Astrocyte of the cerebellum (primary cell): ENCODE results near the gene PARD3B.

Source experiments
- DNase-seq: peaks from one replicate; pipeline ENCODE4 v3.0.0-alpha.2; 2011; ENCODE audit warnings: low read depth
- H3K4me3 ChIP-seq: 2 replicates; pipeline ENCODE4 v1.5.1; 2011; ENCODE audit warnings: mild to moderate bottlenecking, low read depth, low read length, moderate library complexity
- CTCF ChIP-seq: IDR thresholded peaks from 2 replicates; pipeline ENCODE4 v1.5.1; 2012; ENCODE audit warnings: low read length, low read depth, moderate library complexity, mild to moderate bottlenecking; ENCODE audit errors: missing control alignments
- in situ Hi-C: cut with HindIII; loops from 2 replicates; pipeline ENCODE4 v1.10.0; 2017; ENCODE audit warnings: low sequenced_read_pairs

The PARD3B gene

GRCh38 chr2:204517154-204517553 lies 28.1 kb upstream of the PARD3B start:
- in situ Hi-C loops, result no loop called here
- no peak for TF ChIP-seq CTCF
- H3K4me3 ChIP-seq, result no peak overlapping the region
- no peak for DNase-seq

GRCh38 chr2:204529795-204530463 lies 15.3 kb upstream of the PARD3B start:
- no peak for DNase-seq
- H3K4me3 ChIP-seq, result no peak overlapping the region
- in situ Hi-C loops, result loop anchor here (5.0 kb wide), 1 partner anchor 107 kb away; no protein-coding TSS in a partner anchor
- TF ChIP-seq CTCF, result no peak

DNA sequence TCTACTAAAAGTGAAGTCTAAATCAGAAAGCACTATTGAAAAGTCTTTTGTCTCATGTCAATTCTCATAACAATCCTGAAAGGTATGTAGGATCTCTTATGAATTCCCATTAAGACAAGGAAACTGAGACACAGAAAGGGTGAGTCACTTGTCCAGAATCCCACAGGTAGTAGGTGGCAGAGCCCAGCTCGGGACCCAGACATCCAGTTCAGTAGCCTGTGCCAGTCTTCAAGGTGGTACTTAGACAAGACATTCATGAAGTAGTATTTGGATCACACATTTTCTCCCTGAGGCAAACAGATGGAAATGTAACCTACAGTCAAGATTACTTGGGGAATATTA lies 14.8 kb upstream of the PARD3B start:
- no peak for TF ChIP-seq CTCF
- in situ Hi-C loops, result loop anchor here (5.0 kb wide), 1 partner anchor 107 kb away; no protein-coding TSS in a partner anchor
- no peak overlapping the region for H3K4me3 ChIP-seq
- DNase-seq, result no peak

DNA sequence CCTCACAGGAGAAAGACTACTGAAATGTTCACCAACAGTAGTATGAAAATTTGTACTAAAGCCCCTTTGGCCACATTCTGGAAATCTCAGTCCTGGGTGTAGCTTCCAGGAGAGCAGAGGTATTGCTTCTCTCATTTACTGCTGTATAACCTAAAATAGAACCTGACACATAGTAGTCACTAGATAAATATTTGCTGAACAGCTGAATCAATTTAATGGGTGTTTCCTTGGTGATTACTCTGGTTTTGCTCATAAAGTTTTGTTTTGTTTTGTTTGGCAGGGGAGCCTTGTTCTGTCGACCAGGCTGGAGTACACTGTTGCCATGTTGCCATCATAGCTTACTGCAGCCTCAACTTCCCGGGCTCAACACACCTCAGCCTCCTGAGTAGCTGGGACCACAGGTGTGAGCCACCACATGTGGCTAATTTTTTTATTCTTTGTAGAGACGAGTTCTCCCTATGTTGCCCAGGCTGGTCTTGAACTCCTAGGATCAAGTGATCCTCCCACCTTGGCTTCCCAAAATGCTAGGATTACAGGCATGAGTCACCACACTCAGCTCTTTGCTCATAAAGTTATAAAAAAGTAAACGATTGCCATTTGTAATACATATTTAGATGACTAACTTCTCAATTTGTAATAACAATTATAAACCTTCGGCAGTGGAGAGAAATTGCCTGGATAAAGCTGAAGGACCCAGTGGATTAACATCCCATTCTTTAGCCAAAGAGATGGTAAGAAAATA lies 11.5 kb upstream of the PARD3B start:
- no peak for DNase-seq
- H3K4me3 ChIP-seq, result no peak overlapping the region
- in situ Hi-C loops, result loop anchor here (5.0 kb wide), 1 partner anchor 104 kb away; no protein-coding TSS in a partner anchor
- TF ChIP-seq CTCF, result no peak

- DNase-seq, result no peak
- in situ Hi-C loops, result no loop called here
- TF ChIP-seq CTCF, result no peak
- no peak overlapping the region for H3K4me3 ChIP-seq
Observed at GRCh38 chr2:204535356-204535755, 9.9 kb upstream of the PARD3B start.

- in situ Hi-C loops, result no loop called here
- no peak for TF ChIP-seq CTCF
- DNase-seq, result no peak
- no peak overlapping the region for H3K4me3 ChIP-seq
Observed at GRCh38 chr2:204535764-204536163, 9.5 kb upstream of the PARD3B start.
